Osteoblast (primary cell): Measurements from ENCODE around the gene GOSR1. TPM values are rescaled to one million over a fixed set of nuclear protein-coding genes. Genes with fewer than 3 reads are reported as not detected.

Experiments
- DNase-seq: peaks from one replicate; pipeline ENCODE4 v3.0.0; 2011; ENCODE audit warnings: low spot score, mixed read lengths; ENCODE audit not compliant: insufficient read length; ENCODE audit errors: missing footprints
- H2AFZ ChIP-seq: 2 replicates; pipeline ENCODE4 v1.6.0; 2011; ENCODE audit warnings: mild to moderate bottlenecking, low read length
- H3K27ac ChIP-seq: 2 replicates; pipeline ENCODE4 v1.5.1; 2011; ENCODE audit warnings: mild to moderate bottlenecking, low read depth, low read length, moderate library complexity
- H3K27me3 ChIP-seq: 2 replicates; pipeline ENCODE4 v1.6.0; 2012; ENCODE audit warnings: mild to moderate bottlenecking, control low read depth, inconsistent platforms, low read length, moderate library complexity; ENCODE audit not compliant: insufficient read depth
- H3K36me3 ChIP-seq: 2 replicates; pipeline ENCODE4 v1.5.1; 2011; ENCODE audit warnings: mild to moderate bottlenecking, low read length, control low read depth, moderate library complexity; ENCODE audit not compliant: insufficient read depth
- H3K4me1 ChIP-seq: 2 replicates; pipeline ENCODE4 v1.5.1; 2011; ENCODE audit warnings: mild to moderate bottlenecking, low read length, control low read depth, moderate library complexity; ENCODE audit not compliant: insufficient read depth
- H3K4me2 ChIP-seq: 2 replicates; pipeline ENCODE4 v1.6.0; 2011; ENCODE audit warnings: mild to moderate bottlenecking, low read length; ENCODE audit not compliant: insufficient read depth
- H3K4me3 ChIP-seq: fragments of 200-600 bp; sonication (generic); 3 replicates; pipeline ENCODE4 v1.5.1; 2012; ENCODE audit warnings: mild to moderate bottlenecking, low read length, inconsistent platforms; ENCODE audit not compliant: insufficient read depth
- H3K79me2 ChIP-seq: 2 replicates; pipeline ENCODE4 v1.6.0; 2012; ENCODE audit warnings: mild to moderate bottlenecking, low read length, control low read depth, inconsistent platforms; ENCODE audit not compliant: insufficient read depth
- H3K9me3 ChIP-seq: 2 replicates; pipeline ENCODE4 v1.5.1; 2011; ENCODE audit warnings: low read depth, low read length, control low read depth
- H4K20me1 ChIP-seq: 2 replicates; pipeline ENCODE4 v1.6.0; 2012; ENCODE audit warnings: mild to moderate bottlenecking, low read length, control low read depth; ENCODE audit not compliant: insufficient read depth
- total RNA-seq: library from RNA; depleted of rRNA; stranded (reverse); fragments of >200 nt; gene quantifications from 2 replicates; pipeline ENCODE4 v1.2.3, GENCODE V29; 2012
- TF ChIP-seq, protein P1 (sequence below): IDR thresholded peaks from 2 replicates; pipeline ENCODE4 v1.5.1; 2011; ENCODE audit warnings: mild to moderate bottlenecking, low read depth, low read length, moderate library complexity; ENCODE audit errors: extremely low read depth

Gene GOSR1
- total RNA-seq, 1 donor, result 29.3 TPM

DNA sequence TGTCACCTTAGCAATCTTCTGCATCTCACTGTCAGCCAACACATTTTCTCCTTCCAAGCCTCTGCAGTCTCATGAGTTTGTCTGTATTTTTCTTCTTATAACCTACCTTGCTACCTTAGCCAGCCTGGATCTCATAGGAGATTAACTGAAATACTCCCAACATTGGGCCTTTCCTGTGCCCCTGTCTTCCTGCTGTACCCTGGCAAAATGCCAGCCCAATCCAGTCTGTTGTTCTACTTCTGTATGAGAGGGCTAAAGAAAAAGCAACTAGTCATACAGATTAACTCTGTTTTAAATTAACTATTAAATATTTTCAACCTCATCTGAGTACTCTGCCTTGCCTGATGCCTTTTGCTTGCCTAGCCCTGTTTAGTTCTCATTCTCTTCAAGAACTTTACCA, 18.4 kb downstream of the GOSR1 start:
- H3K9me3 ChIP-seq, result no peaks in the 10 kb centered on the region
- TF ChIP-seq, protein P1, sequence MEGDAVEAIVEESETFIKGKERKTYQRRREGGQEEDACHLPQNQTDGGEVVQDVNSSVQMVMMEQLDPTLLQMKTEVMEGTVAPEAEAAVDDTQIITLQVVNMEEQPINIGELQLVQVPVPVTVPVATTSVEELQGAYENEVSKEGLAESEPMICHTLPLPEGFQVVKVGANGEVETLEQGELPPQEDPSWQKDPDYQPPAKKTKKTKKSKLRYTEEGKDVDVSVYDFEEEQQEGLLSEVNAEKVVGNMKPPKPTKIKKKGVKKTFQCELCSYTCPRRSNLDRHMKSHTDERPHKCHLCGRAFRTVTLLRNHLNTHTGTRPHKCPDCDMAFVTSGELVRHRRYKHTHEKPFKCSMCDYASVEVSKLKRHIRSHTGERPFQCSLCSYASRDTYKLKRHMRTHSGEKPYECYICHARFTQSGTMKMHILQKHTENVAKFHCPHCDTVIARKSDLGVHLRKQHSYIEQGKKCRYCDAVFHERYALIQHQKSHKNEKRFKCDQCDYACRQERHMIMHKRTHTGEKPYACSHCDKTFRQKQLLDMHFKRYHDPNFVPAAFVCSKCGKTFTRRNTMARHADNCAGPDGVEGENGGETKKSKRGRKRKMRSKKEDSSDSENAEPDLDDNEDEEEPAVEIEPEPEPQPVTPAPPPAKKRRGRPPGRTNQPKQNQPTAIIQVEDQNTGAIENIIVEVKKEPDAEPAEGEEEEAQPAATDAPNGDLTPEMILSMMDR, result no peak
- no peaks in the 10 kb centered on the region for H3K27me3 ChIP-seq
- H3K4me3 ChIP-seq, result no peak overlapping the region
- H3K4me1 ChIP-seq, result no peaks in the 10 kb centered on the region
- no peak for DNase-seq
- peaks cover 71% of the 10 kb centered on the region for H3K36me3 ChIP-seq
- no peak overlapping the region for H3K4me2 ChIP-seq
- H2AFZ ChIP-seq, result no peak overlapping the region
- H3K79me2 ChIP-seq, result peaks cover 5% of the 10 kb centered on the region
- no peaks in the 10 kb centered on the region for H4K20me1 ChIP-seq
- no peak overlapping the region for H3K27ac ChIP-seq

DNA sequence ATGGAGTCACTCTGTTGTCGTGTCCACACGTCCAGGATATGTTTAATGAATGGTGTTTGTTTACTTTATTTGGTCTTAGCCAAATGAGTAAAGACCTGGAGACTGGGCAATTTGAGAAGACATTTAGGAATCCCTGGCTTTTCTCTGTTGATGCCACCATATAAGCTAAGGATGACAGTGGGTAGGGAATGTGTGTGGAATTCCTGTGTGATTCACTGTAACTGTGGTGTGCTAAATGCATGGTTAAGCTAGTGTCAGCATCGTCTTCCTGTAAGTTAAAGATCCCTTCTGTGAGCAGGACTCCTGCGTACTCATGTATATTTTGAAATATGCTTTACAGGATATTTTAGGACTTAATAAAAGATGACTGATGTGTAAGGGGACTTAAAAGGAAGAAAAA, 26.4 kb downstream of the GOSR1 start:
- no peaks in the 10 kb centered on the region for H3K4me1 ChIP-seq
- DNase-seq, result peak; percentile 27
- H3K4me3 ChIP-seq, result no peak overlapping the region
- TF ChIP-seq, protein P1, result no peak
- H3K4me2 ChIP-seq, result no peak overlapping the region
- H4K20me1 ChIP-seq, result no peaks in the 10 kb centered on the region
- peaks cover 44% of the 10 kb centered on the region for H3K36me3 ChIP-seq
- no peak overlapping the region for H3K27ac ChIP-seq
- H2AFZ ChIP-seq, result no peak overlapping the region
- H3K9me3 ChIP-seq, result no peaks in the 10 kb centered on the region
- H3K79me2 ChIP-seq, result peaks cover 3% of the 10 kb centered on the region
- no peaks in the 10 kb centered on the region for H3K27me3 ChIP-seq

DNA sequence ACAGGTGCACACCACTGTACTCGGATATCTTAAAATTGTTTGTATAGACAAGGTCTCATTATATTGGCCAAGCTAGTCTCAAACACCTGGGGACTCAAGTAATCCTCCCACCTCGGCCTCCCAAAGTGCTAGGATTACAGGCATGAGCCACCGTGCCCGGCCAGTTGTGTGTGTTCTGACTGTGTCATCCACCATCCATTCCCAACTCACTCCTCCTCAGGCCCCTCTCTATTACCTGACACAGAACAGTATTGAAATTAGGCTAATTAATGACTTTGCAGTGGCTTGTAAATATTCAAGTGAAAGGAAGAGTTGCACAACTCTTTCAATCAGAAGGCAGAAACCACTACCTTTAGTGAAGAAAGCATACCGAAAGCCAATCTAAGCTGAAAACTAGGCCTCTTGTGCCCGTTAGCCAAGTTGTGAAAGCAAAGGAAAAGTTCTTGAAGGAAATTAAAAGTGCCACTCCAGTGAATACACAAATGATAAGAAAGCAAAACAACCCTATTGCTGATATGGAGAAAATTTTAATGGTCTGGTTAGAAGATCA, 28.7 kb downstream of the GOSR1 start:
- H3K9me3 ChIP-seq, result no peaks in the 10 kb centered on the region
- no peak overlapping the region for H3K4me3 ChIP-seq
- TF ChIP-seq, protein P1, result no peak
- no peak overlapping the region for H3K27ac ChIP-seq
- DNase-seq, result no peak
- peaks cover 2% of the 10 kb centered on the region for H3K79me2 ChIP-seq
- peaks cover 40% of the 10 kb centered on the region for H3K36me3 ChIP-seq
- no peaks in the 10 kb centered on the region for H3K27me3 ChIP-seq
- no peaks in the 10 kb centered on the region for H3K4me1 ChIP-seq
- no peak overlapping the region for H2AFZ ChIP-seq
- no peaks in the 10 kb centered on the region for H4K20me1 ChIP-seq
- H3K4me2 ChIP-seq, result no peak overlapping the region

DNA sequence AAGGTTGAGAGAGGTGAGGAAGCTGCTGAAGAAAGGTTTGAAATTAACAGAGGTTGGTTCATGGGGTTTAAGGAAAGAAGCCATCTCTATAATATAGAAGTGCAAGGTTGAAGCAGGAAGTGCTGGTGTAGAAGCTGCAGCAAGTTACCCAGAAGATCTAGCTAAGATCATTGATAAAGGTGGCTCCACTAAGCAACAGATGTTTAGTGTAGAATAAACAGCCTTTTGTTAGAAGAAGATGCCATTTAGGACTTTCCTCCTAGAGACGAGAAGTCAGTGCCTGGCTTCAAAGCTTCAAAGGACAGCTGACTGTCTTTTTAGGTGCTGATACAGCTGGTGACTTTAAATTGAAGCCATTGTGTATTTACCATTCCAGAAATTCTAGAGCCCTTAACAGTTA, 29.3 kb downstream of the GOSR1 start:
- TF ChIP-seq, protein P1, result no peak
- Histone ChIP-seq H3K4me1 (no peaks in the 10 kb centered on the region), H3K79me2 (peaks cover 2% of the 10 kb centered on the region), H2AFZ (no peak overlapping the region), H3K4me2 (no peak overlapping the region), H4K20me1 (no peaks in the 10 kb centered on the region), H3K36me3 (peaks cover 40% of the 10 kb centered on the region), H3K27me3 (no peaks in the 10 kb centered on the region), H3K27ac (no peak overlapping the region), H3K4me3 (no peak overlapping the region), H3K9me3 (no peaks in the 10 kb centered on the region)
- no peak for DNase-seq
